HuH-7.5 (cell line): ENCODE results near the gene SMARCD3.

ENCODE experiments used
- DNase-seq: peaks from one replicate; pipeline ENCODE4 v3.0.0; 2011; ENCODE audit warnings: low spot score

SMARCD3 gene

DNA sequence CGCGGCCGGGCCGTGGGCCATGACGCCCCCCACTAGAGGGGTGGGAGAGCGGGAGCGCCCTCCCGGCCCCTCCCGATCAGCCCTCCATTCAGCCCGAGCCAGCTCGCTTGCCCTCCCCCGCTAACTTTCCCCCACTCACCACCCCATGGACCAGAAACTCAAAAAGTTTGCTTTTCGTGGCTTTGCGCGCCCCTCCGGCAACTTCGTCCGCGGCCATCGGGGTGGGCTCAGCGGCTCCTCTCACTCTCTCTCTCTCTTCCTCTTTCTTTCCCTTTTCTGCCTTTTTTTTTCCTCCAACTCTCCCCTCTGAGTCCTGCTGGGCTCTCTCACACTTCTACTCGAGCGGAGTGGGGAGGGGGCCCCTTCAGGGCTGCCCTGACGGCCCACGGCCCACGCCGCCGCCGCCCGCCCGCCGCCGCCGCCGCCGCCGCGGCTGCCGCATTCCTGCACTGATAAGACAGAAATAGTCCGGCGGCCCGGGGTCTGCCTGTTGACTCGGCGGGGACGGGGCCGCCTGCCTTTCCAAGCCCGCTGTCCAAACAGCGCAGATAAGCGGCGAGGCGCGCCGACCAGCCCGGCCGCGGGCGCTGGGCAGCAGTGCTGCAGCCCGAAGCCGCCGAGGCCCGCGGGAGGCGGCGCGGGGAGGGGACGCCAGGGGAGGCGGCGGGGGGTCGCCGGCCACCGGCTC lies at the start of gene SMARCD3:
SMARCD3 (minus strand) TSS at position 349 of the 688 bp plus-strand sequence; CDS start at position 217, 132 bp downstream.
- peak; percentile 87 for DNase-seq

DNA sequence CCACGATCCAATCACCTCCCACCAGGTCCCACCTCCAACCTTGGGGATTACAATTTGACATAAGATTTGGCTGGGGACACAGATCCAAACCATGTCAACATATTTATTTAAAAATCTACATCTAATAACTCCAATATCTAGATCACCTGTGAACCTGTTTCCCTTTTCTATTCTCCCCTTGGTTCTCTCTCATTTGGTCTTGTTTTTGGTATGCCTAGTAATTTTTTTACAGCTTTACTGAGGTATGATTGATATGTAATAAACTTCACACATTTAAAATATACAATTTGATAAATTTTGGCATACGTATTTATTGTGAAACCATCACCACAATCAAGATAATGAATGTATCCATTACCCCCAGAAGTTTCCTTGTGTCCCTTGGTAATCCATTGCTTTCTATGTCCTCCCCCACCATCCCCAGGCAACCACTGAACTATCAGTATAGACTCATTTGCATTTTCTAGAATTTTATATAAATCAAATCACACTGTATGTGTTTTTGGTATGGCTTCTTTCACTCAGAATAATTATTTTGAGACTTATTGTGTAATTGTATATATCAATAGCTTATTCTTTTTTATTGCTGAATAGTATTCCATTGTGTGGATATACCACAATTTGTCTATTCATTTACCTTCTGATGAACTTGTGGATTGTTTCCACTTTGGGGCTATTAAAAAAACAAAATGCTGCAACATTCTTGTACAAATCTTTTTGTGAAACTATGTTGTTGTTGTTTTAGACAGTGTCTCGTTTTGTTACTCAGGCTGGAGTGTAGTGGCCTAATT lies 47.9 kb upstream of the SMARCD3 start:
- no peak for DNase-seq

GRCh38 chr7:151292850-151293249 lies 44.4 kb upstream of the SMARCD3 start:
- DNase-seq: no peak

DNA sequence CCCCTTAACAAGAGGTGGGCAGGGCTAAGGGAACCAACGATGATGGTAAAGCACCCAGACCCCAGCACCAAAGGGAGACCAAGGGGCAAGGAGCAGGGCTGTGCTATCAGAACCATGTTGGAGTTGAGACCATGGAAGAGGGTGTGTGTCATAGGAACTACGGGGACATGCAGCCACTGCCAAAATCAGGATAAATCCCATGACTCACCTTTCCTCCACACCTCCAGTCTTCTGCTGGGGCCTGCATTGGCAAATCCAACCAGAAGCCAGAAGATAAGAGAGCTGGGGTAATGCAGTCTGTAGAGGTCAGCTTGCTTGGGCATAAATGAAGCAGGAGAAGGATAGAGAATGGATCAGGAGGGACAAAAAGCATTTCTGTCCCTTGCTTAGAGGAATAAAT lies 42.7 kb upstream of the SMARCD3 start:
- no peak for DNase-seq

- no peak for DNase-seq
Measured at GRCh38 chr7:151290355-151290760, 41.9 kb upstream of the SMARCD3 start.

DNA sequence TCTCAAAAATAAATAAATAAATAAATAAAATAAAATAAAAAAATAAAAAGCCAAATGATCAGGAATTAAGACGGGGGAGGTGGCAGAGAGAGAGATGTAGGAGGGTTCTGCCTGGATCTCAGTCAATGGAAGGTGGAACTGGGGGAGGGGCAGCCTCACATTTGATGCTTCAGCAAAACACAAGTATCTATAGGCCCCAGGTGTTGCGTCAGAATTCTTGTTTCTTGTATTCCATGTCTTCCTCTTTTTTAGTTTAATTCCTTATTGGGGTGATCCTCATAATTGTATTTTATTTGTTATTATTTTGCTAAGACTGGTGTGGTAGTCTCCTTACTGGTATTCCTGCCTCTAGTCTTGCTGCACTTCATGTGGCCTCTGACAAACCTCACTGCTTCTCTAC lies 41.4 kb upstream of the SMARCD3 start:
- DNase-seq: no peak

- DNase-seq: no peak
Measured at GRCh38 chr7:151286148-151286547, 37.7 kb upstream of the SMARCD3 start.

GRCh38 chr7:151283302-151283701 lies 34.8 kb upstream of the SMARCD3 start:
- no peak for DNase-seq

- DNase-seq: no peak
Measured at GRCh38 chr7:151282111-151282510, 33.6 kb upstream of the SMARCD3 start.

DNA sequence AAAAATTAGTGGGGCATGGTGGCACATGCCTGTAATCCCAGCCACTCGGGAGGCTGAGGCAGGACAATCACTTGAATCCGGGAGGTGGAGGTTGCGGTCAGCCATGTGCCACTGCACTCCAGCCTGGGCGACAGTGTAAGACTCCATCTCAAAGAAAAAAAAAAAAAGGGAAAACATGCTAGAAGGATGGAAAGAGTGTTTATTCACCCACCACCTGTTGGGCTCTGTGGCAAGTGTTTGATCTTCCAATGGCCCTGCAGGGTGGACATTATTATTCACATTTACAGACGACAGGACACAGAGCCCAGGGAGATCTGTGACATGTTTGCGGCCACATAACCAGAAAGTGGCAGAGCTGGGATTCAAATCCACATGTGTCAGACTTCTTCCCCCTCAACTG lies 33.2 kb upstream of the SMARCD3 start:
- DNase-seq: no peak

- no peak for DNase-seq
Measured at GRCh38 chr7:151280388-151281019, 32.0 kb upstream of the SMARCD3 start.

- DNase-seq: no peak
Measured at GRCh38 chr7:151279868-151280267, 31.4 kb upstream of the SMARCD3 start.

GRCh38 chr7:151278949-151279348 lies 30.5 kb upstream of the SMARCD3 start:
- DNase-seq: no peak

- DNase-seq: no peak
Measured at GRCh38 chr7:151277631-151278030, 29.1 kb upstream of the SMARCD3 start.

DNA sequence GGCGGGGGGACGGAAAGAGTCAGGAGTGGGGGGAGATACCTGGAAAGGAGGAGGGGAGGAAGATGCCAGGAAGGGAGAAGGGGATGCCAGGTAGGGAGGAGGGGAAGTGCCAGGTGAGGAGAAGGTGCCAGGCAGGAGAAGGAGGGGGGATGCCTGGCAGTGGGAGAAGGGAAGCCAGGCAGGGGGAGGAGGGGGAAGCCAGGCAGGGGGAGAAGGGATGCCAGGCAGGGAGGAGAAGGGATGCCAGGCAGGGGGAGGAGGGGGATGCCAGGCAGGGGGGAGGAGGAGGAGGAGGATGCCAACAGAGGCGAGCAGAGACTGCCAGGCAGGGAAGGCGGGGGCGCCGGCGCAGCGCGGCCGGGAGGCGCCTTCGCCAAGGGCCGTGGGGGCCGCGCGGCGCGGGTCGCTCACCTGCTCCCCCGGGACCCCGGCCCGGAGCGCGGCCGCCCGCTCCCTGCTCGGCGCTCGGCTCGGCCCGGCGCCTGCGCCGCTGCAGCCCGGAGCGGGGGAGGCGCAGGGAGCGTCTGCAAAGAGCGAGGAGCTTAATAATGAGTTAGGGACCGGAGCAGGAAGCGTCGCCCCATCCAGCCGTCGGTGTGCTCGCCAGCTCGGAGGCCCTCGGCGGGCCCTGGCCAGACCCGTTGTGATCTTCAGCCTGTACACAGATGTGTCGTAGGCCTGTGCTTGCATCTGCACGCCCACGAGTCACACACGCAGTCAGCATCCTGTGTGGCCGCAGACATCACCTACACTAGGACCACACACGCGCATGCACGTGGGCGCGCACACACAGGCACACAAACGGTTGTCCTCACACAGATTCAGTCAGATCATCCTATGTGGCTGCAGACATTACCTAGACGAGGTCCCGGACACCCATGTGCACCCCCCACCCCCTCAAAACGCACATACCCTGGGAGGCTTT lies 28.4 kb upstream of the SMARCD3 start:
- peak; percentile 74 for DNase-seq

- no peak for DNase-seq
Measured at GRCh38 chr7:151275813-151276577, 27.5 kb upstream of the SMARCD3 start.

DNA sequence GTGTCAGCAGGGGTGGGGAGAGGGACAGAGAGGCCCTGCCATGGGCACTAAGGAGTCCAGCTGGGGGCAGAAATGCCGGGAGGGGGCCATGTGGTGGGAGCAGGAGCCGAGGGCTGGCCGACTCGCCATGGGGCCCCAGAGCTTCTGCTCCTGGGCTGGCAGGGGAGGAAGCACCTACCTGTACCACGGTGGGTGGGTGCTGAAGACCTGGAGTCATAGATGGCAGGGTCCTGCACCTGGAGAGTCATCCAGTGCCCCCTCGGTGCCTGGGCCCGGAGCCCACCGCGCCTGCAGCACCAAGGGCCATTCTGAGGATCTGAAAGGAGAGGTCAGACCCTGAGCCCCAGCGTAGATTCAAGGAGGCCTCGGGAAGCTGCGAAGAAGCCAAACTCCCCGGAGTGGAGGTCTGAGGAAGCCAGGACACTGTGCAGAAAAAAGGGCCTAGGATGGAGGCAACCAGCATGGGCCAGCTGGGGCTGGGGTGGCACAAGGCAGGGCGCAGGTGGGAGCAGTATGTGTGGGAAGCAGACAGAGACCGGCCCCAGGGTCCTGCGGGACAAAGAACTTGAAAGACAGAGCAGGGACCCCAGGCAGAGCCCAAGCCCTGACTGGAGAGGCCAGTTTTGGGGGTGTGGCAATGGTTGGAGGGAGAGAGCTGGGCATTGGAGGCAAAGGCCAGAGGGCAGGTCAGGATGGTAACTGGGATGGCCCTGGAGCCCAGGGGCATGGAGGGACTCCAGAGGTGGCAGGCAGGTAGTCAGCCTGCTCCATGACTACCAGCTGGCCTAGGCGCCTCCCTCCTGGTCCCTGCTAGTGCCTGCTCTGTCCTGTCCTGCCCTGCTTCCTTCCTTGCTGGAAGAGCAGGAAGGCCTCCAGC lies 26.7 kb upstream of the SMARCD3 start:
- DNase-seq: no peak

GRCh38 chr7:151274396-151274795 lies 25.9 kb upstream of the SMARCD3 start:
- DNase-seq: no peak

- DNase-seq: no peak
Measured at GRCh38 chr7:151273651-151274390, 25.3 kb upstream of the SMARCD3 start.
